ENCODE results near the gene PRSS27.

The PRSS27 gene

GRCh38 chr16:2701272-2701671 lies 18.8 kb downstream of the PRSS27 start:
- Histone ChIP-seq H3K27ac (no peak overlapping the region), H3K4me3 (ENCODE audit: low read depth, low read length) (no peak overlapping the region), H3K27me3 (replicated peaks) (no peaks in the 10 kb centered on the region), H3K36me3 (replicated peaks) (peaks cover 69% of the 10 kb centered on the region)
- no peak for DNase-seq
- TF ChIP-seq, protein P1, sequence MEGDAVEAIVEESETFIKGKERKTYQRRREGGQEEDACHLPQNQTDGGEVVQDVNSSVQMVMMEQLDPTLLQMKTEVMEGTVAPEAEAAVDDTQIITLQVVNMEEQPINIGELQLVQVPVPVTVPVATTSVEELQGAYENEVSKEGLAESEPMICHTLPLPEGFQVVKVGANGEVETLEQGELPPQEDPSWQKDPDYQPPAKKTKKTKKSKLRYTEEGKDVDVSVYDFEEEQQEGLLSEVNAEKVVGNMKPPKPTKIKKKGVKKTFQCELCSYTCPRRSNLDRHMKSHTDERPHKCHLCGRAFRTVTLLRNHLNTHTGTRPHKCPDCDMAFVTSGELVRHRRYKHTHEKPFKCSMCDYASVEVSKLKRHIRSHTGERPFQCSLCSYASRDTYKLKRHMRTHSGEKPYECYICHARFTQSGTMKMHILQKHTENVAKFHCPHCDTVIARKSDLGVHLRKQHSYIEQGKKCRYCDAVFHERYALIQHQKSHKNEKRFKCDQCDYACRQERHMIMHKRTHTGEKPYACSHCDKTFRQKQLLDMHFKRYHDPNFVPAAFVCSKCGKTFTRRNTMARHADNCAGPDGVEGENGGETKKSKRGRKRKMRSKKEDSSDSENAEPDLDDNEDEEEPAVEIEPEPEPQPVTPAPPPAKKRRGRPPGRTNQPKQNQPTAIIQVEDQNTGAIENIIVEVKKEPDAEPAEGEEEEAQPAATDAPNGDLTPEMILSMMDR (IDR thresholded peaks at IDR 0.05; ENCODE audit: low read depth, low read length, missing control alignments): no peak
- in situ Hi-C loops (cut with HindIII; ENCODE audit: low pct_ligation_motif_present, low sequenced_read_pairs): no loop called here

- DNase-seq: no peak
- in situ Hi-C loops (cut with HindIII; ENCODE audit: low pct_ligation_motif_present, low sequenced_read_pairs): no loop called here
- H3K4me3 ChIP-seq (ENCODE audit: low read depth, low read length): no peak overlapping the region
- TF ChIP-seq, protein P1 (IDR thresholded peaks at IDR 0.05; ENCODE audit: low read depth, low read length, missing control alignments): no peak
- peaks cover 69% of the 10 kb centered on the region for H3K36me3 ChIP-seq (replicated peaks)
- H3K27me3 ChIP-seq (replicated peaks): no peaks in the 10 kb centered on the region
- no peak overlapping the region for H3K27ac ChIP-seq
These were observed 19.2 kb downstream of the PRSS27 start for GRCh38 chr16:2700786-2701185.

DNA sequence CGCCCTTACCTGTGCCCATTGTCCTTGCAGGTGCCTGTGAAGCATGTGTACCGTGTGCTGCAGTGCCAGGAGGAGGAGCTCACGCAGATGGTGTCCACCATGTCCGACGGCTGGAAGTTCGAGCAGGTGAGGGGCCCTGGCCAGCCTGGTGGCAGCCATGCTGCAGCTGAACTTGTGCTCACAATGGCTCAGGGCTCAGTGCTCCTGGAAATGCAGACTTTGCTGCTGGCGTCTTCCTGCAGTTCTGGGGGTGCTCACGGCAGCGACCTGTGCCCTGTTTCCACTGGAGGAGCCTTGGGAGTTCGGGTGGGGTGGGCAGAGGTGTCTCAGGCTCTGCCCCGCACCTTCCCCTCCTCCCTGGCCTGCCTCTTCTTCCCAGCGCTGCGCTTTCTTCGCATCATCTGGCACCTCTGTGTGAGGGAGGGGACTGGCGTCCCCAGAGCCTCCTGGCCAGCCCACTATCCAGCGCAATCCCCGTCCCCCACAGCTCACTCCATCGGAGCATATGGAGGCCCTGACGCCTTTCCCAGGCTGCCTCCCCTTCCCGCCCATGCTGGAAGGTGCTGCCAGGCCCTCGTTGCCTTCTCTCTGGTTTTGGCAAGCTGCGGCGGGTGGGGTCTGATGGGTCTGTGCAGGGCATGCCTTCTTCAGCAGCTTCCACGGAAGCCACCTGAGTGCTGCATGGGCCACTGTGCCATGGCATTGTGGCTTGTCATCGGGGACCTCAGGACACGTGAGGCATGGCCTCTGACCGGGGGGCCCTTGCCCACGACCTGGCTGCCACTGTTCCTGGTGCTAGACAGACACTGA lies 20.0 kb downstream of the PRSS27 start:
- DNase-seq: no peak
- H3K4me3 ChIP-seq (ENCODE audit: low read depth, low read length): no peak overlapping the region

DNA sequence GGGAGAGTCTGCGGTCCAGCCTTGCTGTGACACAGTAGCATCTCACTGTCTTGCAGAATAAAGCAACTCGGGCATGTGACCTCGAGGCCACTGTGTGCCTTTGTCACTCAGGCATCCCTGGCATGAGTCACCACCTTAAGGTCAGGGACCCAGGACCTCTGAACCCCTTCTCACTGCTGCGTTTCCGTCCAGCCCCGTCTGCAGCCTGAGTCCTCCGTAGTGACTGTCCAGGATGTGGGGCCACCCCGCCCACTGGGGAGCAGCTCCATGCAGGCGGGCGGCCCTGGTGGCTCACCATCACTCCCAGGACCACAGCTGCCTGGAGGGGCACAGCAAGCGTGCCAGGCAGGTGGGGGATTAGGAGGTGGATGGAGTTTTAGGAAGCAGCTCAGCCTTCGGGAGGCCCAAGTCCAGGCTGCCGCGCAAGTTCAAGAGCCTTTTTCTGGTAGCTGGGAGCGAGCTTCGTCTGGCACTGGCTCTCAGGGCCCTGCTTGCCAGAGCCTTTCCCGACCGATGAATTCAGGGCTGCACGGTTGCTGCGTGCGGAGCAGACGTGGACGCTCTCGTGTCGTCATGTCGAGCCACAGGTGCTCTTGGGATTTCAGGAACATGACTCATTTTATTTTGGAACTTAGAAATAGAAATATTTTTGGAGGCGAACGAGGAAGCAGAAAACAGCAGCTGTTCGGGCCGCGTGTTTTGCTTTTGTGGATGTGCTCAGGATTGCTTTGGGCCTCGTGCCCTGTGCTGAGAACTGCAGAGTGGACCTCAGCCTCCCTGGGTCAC lies 20.9 kb downstream of the PRSS27 start:
- Histone ChIP-seq H3K27me3 (replicated peaks) (no peaks in the 10 kb centered on the region), H3K4me3 (ENCODE audit: low read depth, low read length) (no peak overlapping the region), H3K27ac (no peak overlapping the region), H3K36me3 (replicated peaks) (peaks cover 60% of the 10 kb centered on the region)
- TF ChIP-seq, protein P1 (IDR thresholded peaks at IDR 0.05; ENCODE audit: low read depth, low read length, missing control alignments): no peak
- no peak for DNase-seq
- in situ Hi-C loops (cut with HindIII; ENCODE audit: low pct_ligation_motif_present, low sequenced_read_pairs): no loop called here

More for the DNA sequence above, 20.0 kb downstream of the PRSS27 start:
- Histone ChIP-seq H3K27me3 (replicated peaks) (no peaks in the 10 kb centered on the region), H3K27ac (no peak overlapping the region), H3K36me3 (replicated peaks) (peaks cover 63% of the 10 kb centered on the region)
- TF ChIP-seq, protein P1 (IDR thresholded peaks at IDR 0.05; ENCODE audit: low read depth, low read length, missing control alignments): no peak
- in situ Hi-C loops (cut with HindIII; ENCODE audit: low pct_ligation_motif_present, low sequenced_read_pairs): no loop called here

GRCh38 chr16:2698103-2698870 lies 21.7 kb downstream of the PRSS27 start:
- no peak for DNase-seq
- Histone ChIP-seq H3K27ac (no peak overlapping the region), H3K36me3 (replicated peaks) (peaks cover 57% of the 10 kb centered on the region), H3K4me3 (ENCODE audit: low read depth, low read length) (no peak overlapping the region), H3K27me3 (replicated peaks) (no peaks in the 10 kb centered on the region)
- in situ Hi-C loops (cut with HindIII; ENCODE audit: low pct_ligation_motif_present, low sequenced_read_pairs): no loop called here
- TF ChIP-seq, protein P1 (IDR thresholded peaks at IDR 0.05; ENCODE audit: low read depth, low read length, missing control alignments): no peak
